GM21360 (cell line): ENCODE measurements around the gene WFDC10B.
"Not testable (repeated sequence)": the region's sequence is repeated elsewhere in the genome, so short reads cannot be mapped to it uniquely, and the experiment has no call there.

Experiments
- ATAC-seq: cut with Tn5 transposase; IDR thresholded peaks from one replicate; pipeline ENCODE4 v1.9.1; 2021; ENCODE audit warnings: mild to moderate bottlenecking, moderate library complexity; ENCODE audit not compliant: unreplicated experiment

WFDC10B gene

GRCh38 chr20:45649312-45649863 is 55.4 kb downstream of the WFDC10B start:
- ATAC-seq = no peak

GRCh38 chr20:45647441-45648050 is 57.3 kb downstream of the WFDC10B start:
- ATAC-seq = no peak

- ATAC-seq = no peak
Measured at GRCh38 chr20:45646875-45647274, 57.9 kb downstream of the WFDC10B start.

DNA sequence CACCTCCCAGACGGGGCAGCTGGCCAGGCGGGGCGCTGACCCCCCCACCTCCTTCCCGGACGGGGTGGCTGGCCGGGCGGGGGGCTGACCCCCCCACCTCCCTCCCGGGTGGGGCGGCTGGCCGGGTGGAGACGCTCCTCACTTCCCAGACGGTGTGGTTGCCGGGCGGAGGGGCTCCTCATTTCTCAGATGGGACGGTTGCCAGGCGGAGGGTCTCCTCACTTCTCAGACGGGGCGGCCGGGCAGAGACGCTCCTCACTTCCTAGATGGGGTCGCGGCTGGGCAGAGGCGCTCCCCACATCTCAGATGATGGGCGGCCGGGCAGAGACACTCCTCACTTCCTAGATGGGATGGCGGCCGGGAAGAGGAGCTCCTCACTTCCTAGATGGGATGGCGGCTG is 59.0 kb downstream of the WFDC10B start:
- ATAC-seq = not testable (repeated sequence)

- not testable (repeated sequence) for ATAC-seq
Measured at GRCh38 chr20:45641076-45641475, 63.7 kb downstream of the WFDC10B start.

DNA sequence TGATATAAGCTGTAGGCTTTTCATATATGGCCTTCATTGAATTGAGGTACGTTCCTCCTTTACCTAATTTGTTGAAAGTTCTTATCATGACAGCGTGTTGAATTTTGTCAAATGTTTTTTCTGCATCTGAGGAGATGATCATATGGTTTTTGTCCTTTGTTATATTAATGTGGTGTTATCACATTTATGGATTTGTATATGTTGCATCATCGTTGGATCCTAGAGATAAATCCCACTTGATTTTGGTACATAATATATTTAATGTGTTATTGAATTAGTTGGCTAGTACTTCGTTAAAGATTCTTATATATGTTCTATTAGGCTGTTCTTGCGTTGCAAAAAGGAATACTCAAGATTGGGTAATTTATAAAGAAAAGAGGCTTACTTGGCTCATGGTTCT is 65.1 kb downstream of the WFDC10B start:
- no peak for ATAC-seq

GRCh38 chr20:45636513-45636912 is 68.3 kb downstream of the WFDC10B start:
- no peak for ATAC-seq
